Left cardiac atrium (tissue), 4 donors: ENCODE results near the gene EPAS1. TPM values are rescaled to one million over a fixed set of nuclear protein-coding genes. Genes with fewer than 3 reads are reported as not detected.
A peak's percentile ranks its signal among the peaks of the same experiment; 100 is the strongest.

Experiments used
- ATAC-seq, 2 donors: fragments of 200-7000 bp; cut with Tn5 transposase; one replicate each; pipeline ENCODE4 v1.9.1; 2020; ENCODE audit warnings: mild to moderate bottlenecking in 2 of 2, moderate library complexity in 2 of 2
- DNase-seq: peaks from one replicate; pipeline ENCODE4 v3.0.0-alpha.2; 2020
- intact Hi-C, 2 donors: fragments of 100-400 bp; cut with DNase I; formaldehyde crosslinking; loops; one replicate each; pipeline versions ENCODE4 v1.14.1 to v1.15.1; 2022 to 2023
- total RNA-seq, 2 donors: library from RNA; stranded (reverse); fragmentation: NEBNext Ultra II Directional; extraction: Animal tissue kit (Norgen Biotek cat#: 25700); gene quantifications; one replicate each; pipeline ENCODE4 v1.2.1, GENCODE V29; 2021
- donor health status: DM: no; HTN: yes; CAD: no.
- donor health status: DM: no; HTN: yes; CAD: no; lungs with severe emphysema.
- donor health status: DM: yes; HTN: yes; CAD: no.
- donor health status: Dilated cardiomyopathy.

The EPAS1 gene
- total RNA-seq, 2 donors from 2014 or later, result 262 to 377 TPM

DNA sequence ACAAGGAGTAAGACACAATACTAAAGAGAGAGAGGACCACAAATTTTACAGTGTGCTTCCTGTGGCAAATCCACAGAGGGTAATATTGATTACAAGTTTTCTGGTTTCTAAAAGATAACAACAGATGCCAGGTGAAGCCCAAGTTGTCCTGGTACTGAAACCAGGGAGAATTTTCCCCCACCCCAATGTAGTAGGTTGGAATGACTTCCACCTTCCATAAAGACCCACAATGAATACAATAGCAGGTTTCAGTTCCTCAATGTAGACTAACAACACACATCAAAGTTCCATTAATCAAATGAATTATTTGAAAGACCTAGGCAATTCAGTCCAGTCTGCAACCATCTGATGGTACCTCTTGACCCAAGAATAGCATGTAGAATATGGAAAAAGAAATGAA, 138.1 kb downstream of the EPAS1 start:
- ATAC-seq, result no peak
- no peak for DNase-seq
- intact Hi-C loops, result no loop called here

DNA sequence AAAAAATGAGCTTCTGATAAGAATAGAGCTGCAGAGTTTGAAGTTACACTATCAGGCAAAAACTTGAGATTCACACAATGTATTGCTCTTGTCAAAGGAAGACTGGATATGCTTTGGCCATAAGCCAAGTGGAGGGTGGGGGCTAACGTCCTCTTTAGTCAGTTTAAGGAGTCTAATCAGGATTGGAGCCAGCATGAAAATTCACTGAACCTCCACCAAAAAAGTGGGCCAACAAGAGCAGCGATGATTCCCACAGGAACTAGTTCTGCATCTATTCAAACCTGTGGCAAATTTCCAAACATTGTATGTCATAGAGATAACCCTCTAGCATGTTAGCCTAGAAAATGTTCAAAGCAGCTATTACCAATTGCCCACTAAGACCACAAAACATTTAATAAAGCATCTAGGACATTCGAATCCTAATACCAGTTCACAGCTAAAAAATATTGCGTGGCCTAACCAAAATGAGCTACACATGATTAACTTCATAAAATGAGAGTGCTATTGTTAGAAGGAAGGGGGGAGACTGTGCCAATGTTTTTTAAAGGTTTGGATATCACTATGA, 138.7 kb downstream of the EPAS1 start:
- no peak for DNase-seq
- peak in 1 of 2 donors; percentile 23 for ATAC-seq
- intact Hi-C loops, result no loop called here

Other genes with a start within 250 kb of the EPAS1 start
- gene TMEM247, start 182.2 kb downstream of the EPAS1 start, total RNA-seq, result not detected
- gene RHOQ, start 245.1 kb downstream of the EPAS1 start, total RNA-seq, result 100 to 1,000 TPM; 156 to 186 TPM
- 1 to 10 TPM; 4.1 to 6.5 TPM for gene ATP6V1E2, start 245.2 kb downstream of the EPAS1 start, total RNA-seq